DOHH2 (cell line): ENCODE results near the gene SPATC1L.

Source experiments
- H3F3A ChIP-seq: fragments of 200-600 bp; sonication (generic), shearing (Covaris generic); 2 replicates; pipeline ENCODE4 v1.6.0; 2016; ENCODE audit warnings: antibody characterized with exemption, mild to moderate bottlenecking; ENCODE audit not compliant: control insufficient read depth, insufficient read depth
- H3K27ac ChIP-seq: fragments of 200-600 bp; sonication (generic); 2 replicates; pipeline ENCODE4 v1.5.1; 2014; ENCODE audit warnings: low read depth, mild to moderate bottlenecking, low read length, moderate library complexity
- H3K27me3 ChIP-seq: fragments of 200-600 bp; sonication (generic); 2 replicates; pipeline ENCODE4 v1.6.1; 2014; ENCODE audit warnings: mild to moderate bottlenecking, low read length, mixed read lengths; ENCODE audit not compliant: control insufficient read depth
- H3K36me3 ChIP-seq: fragments of 200-600 bp; sonication (generic); 2 replicates; pipeline ENCODE4 v1.6.1; 2014; ENCODE audit warnings: mild to moderate bottlenecking, low read length, moderate library complexity, mixed read lengths; ENCODE audit not compliant: control insufficient read depth
- H3K4me1 ChIP-seq: fragments of 200-600 bp; sonication (generic); 2 replicates; pipeline ENCODE4 v1.6.1; 2014; ENCODE audit warnings: mild to moderate bottlenecking, low read length, mixed read lengths; ENCODE audit not compliant: control insufficient read depth
- H3K4me2 ChIP-seq: fragments of 200-600 bp; sonication (generic); 2 replicates; pipeline ENCODE4 v1.6.0; 2014; ENCODE audit warnings: mild to moderate bottlenecking, low read length, moderate library complexity
- H3K4me3 ChIP-seq: fragments of 200-600 bp; sonication (generic); 2 replicates; pipeline ENCODE4 v1.5.1; 2014; ENCODE audit warnings: mild to moderate bottlenecking, low read length, mixed read lengths
- H3K79me2 ChIP-seq: fragments of 200-600 bp; sonication (generic); 2 replicates; pipeline ENCODE4 v1.6.1; 2014; ENCODE audit warnings: mild to moderate bottlenecking, low read length, mixed read lengths; ENCODE audit not compliant: control insufficient read depth
- H3K9me2 ChIP-seq: fragments of 200-600 bp; sonication (generic); replicated peaks from 2 replicates; pipeline ENCODE4 v1.6.1; 2014; ENCODE audit warnings: mild to moderate bottlenecking, low read length, mixed read lengths; ENCODE audit not compliant: control insufficient read depth
- H3K9me3 ChIP-seq: fragments of 200-600 bp; sonication (generic); 2 replicates; pipeline ENCODE4 v1.6.1; 2014; ENCODE audit warnings: antibody characterized with exemption, low read length, mixed read lengths; ENCODE audit not compliant: control insufficient read depth, insufficient read depth
- H4K20me1 ChIP-seq: fragments of 200-600 bp; sonication (generic); 2 replicates; pipeline ENCODE4 v1.6.0; 2014; ENCODE audit warnings: low read depth, mild to moderate bottlenecking, antibody characterized with exemption, low read length, moderate library complexity; ENCODE audit not compliant: control insufficient read depth, insufficient read depth
- CTCF ChIP-seq: fragments of 200-600 bp; sonication (generic); IDR thresholded peaks from one replicate; pipeline ENCODE4 v1.5.1; 2014; ENCODE audit warnings: antibody characterized with exemption, mild to moderate bottlenecking, low read depth, low read length; ENCODE audit not compliant: poor library complexity, severe bottlenecking
- EZH2phosphoT487 ChIP-seq: fragments of 200-600 bp; sonication (generic); IDR thresholded peaks from 2 replicates; pipeline ENCODE4 v1.6.1; 2017; ENCODE audit warnings: borderline replicate concordance, mild to moderate bottlenecking, antibody characterized with exemption, low read length, moderate library complexity, mixed read lengths

Gene SPATC1L

GRCh38 chr21:46207920-46208591 lies 23.8 kb upstream of the SPATC1L start:
- no peaks in the 10 kb centered on the region for H3K9me2 ChIP-seq
- H3K9me3 ChIP-seq = no peaks in the 10 kb centered on the region
- H4K20me1 ChIP-seq = no peaks in the 10 kb centered on the region
- peaks cover 87% of the 10 kb centered on the region for H3K36me3 ChIP-seq
- no peak overlapping the region for H3K27ac ChIP-seq
- no peaks in the 10 kb centered on the region; the same call in 1 of the 2 replicates for H3F3A ChIP-seq
- H3K4me3 ChIP-seq = no peak overlapping the region
- H3K79me2 ChIP-seq = no peaks in the 10 kb centered on the region
- TF ChIP-seq EZH2phosphoT487 = no peak
- no peak for TF ChIP-seq CTCF
- H3K27me3 ChIP-seq = no peaks in the 10 kb centered on the region
- H3K4me2 ChIP-seq = no peak overlapping the region
- no peaks in the 10 kb centered on the region for H3K4me1 ChIP-seq

- Histone ChIP-seq H3K9me3 (no peaks in the 10 kb centered on the region), H3K27me3 (no peaks in the 10 kb centered on the region), H3K4me2 (no peak overlapping the region), H3K79me2 (no peaks in the 10 kb centered on the region), H3K27ac (no peak overlapping the region), H3K4me1 (no peaks in the 10 kb centered on the region), H3K36me3 (peaks cover 85% of the 10 kb centered on the region), H3K4me3 (no peak overlapping the region), H3K9me2 (no peaks in the 10 kb centered on the region), H4K20me1 (no peaks in the 10 kb centered on the region), H3F3A (no peaks in the 10 kb centered on the region; the same call in 1 of the 2 replicates)
- TF ChIP-seq EZH2phosphoT487 (no peak), CTCF (no peak)
Observed at GRCh38 chr21:46207006-46207919, 23.0 kb upstream of the SPATC1L start.

GRCh38 chr21:46206163-46207005 lies 22.1 kb upstream of the SPATC1L start:
- no peaks in the 10 kb centered on the region for H3K79me2 ChIP-seq
- no peaks in the 10 kb centered on the region for H3K4me1 ChIP-seq
- H3K27ac ChIP-seq = no peak overlapping the region
- TF ChIP-seq EZH2phosphoT487 (no peak), CTCF (no peak)
- no peaks in the 10 kb centered on the region for H3K9me2 ChIP-seq
- H3K4me3 ChIP-seq = no peak overlapping the region
- peaks cover 78% of the 10 kb centered on the region for H3K36me3 ChIP-seq
- no peaks in the 10 kb centered on the region; the same call in 1 of the 2 replicates for H3F3A ChIP-seq
- no peak overlapping the region for H3K4me2 ChIP-seq
- no peaks in the 10 kb centered on the region for H4K20me1 ChIP-seq
- no peaks in the 10 kb centered on the region for H3K27me3 ChIP-seq
- H3K9me3 ChIP-seq = no peaks in the 10 kb centered on the region
